Astrocyte of the spinal cord (primary cell): ENCODE results near the gene NDRG3.

Experiments used
- DNase-seq: peaks from one replicate; pipeline ENCODE4 v3.0.0; 2011; ENCODE audit warnings: low read depth, low spot score
- H3K4me3 ChIP-seq: 2 replicates; pipeline ENCODE4 v1.5.1; 2011; ENCODE audit warnings: low read depth, mild to moderate bottlenecking, low read length, moderate library complexity
- in situ Hi-C: cut with HindIII; loops from 2 replicates; pipeline ENCODE4 v1.10.0; 2017; ENCODE audit warnings: low sequenced_read_pairs
- TF ChIP-seq, protein P1 (sequence below): IDR thresholded peaks from 2 replicates; pipeline ENCODE4 v1.5.1; 2012; ENCODE audit warnings: low read depth, mild to moderate bottlenecking, low read length, inconsistent platforms

Gene NDRG3

DNA sequence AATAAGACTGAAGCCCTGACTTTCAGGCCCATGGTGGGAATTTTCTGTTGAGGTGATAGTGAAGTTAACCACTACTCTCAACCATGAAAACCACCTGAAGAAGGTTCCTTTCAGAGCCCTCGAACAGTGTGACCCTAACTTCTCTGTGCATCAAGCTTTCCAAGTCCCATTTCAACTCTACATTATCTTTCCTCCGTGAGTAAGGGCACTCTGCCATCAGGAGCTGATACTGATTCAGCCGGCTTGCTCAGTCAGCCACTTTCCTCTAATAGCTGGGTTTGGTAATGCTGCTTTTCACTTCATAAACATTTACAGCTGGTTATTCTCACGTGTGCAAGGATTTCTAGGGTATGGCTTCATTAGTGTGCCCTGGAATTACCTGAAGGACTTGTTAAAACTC, 89.2 kb downstream of the NDRG3 start:
- DNase-seq, result no peak
- TF ChIP-seq, protein P1, sequence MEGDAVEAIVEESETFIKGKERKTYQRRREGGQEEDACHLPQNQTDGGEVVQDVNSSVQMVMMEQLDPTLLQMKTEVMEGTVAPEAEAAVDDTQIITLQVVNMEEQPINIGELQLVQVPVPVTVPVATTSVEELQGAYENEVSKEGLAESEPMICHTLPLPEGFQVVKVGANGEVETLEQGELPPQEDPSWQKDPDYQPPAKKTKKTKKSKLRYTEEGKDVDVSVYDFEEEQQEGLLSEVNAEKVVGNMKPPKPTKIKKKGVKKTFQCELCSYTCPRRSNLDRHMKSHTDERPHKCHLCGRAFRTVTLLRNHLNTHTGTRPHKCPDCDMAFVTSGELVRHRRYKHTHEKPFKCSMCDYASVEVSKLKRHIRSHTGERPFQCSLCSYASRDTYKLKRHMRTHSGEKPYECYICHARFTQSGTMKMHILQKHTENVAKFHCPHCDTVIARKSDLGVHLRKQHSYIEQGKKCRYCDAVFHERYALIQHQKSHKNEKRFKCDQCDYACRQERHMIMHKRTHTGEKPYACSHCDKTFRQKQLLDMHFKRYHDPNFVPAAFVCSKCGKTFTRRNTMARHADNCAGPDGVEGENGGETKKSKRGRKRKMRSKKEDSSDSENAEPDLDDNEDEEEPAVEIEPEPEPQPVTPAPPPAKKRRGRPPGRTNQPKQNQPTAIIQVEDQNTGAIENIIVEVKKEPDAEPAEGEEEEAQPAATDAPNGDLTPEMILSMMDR, result no peak
- no peak overlapping the region for H3K4me3 ChIP-seq
- in situ Hi-C loops, result no loop called here

DNA sequence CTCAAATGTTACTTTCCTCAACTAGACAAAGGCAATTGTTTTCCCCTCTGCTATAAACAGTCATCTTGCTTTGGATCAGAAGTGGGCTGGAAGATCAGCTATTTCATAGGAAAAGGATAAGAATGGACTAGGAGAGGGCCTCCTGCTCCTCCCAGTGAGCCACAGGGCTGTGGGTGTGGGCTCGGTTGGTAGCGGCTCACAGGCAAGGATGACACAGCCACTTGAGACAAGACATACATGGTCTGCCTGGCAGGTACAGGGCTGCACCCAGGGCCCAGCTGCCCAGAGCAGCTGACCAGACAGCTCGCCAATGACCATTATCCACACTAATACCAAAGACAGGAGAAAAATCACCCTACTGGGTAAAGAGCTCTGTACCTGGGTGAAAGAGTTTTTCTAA, 90.9 kb downstream of the NDRG3 start:
- H3K4me3 ChIP-seq, result no peak overlapping the region
- no peak for DNase-seq
- TF ChIP-seq, protein P1, result no peak
- in situ Hi-C loops, result no loop called here

DNA sequence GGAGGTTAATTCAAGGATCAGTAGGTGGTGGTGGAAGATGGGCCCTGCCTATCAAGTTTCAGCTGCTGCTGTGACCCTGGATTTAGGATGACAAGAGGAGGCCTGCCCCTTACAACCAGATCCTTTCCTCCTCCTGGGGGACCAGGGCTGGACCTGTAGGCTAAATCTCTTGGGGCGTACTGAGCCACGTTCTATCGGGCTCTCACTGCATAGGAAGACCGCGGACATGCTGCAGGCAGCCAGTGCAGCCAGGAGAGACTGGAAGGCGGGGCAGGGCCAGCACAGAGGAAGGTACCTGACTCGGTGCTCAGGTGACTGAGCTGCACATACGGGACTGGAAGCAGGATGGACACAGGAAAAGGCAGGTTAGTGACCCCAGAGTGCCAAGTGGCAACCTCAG, 91.4 kb downstream of the NDRG3 start:
- DNase-seq, result no peak
- TF ChIP-seq, protein P1, result no peak
- in situ Hi-C loops, result no loop called here
- no peak overlapping the region for H3K4me3 ChIP-seq

DNA sequence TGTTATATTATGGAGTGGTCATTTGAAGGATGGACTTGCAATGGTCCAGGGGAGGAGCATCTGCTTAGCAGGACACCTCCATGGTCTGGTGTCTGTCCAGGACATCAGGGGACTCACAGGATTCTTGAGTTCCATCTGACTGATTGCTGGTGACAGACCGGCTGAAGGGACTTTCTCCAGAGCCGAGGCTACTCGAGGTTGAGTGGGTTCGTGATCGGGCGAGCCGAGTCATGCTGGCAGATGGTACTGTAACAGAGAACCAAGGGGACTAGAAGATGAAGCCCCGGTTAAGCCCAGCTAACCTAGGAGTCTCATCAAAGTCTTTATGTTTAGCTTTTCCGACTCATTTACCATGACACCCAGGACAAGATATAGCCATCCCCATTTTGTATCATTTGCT, 92.4 kb downstream of the NDRG3 start:
- no peak overlapping the region for H3K4me3 ChIP-seq
- in situ Hi-C loops, result no loop called here
- no peak for DNase-seq
- TF ChIP-seq, protein P1, result no peak

DNA sequence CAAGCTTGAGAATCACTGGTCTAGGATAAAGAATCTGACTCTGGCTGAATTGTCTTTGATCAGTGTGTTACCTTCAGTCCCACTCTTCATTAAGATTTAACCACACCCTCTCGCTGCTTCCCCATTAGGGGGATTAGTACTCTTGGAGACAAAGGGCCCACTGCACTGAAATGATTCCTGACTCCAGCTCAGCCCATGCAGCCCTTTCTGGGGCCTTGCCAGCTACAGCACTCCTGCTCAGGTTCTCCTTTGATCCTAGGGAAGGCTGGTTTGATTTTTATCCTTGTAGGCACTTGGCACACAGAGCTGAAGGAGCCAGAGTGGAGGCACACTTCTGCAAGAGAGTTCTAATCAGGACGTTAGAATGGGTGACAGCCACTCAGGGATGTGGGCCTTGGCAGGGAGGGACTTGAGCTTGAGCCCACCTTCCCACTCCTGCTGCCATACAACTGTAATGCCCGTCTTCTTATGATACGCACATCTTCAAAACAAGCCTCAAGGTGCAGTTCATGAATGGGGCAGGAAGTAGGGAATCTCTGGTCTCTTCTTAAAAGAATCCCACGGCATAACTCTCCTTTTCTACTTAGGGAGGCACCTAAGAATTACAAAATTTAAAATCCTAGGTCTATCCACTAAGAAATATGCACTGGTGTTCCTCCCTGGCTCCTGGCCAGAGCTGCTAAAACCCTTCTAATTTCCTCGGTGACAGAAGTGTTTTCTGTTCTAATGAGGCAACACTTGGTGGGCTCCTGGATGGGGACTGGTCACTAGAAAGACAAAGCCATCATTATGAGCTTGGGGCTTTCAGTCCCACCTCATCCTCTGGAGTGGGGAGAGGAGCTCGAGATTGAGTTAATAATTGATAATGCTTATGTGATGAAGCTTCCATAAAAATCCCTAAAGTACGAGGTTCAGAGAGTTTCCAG, 98.4 kb downstream of the NDRG3 start:
- TF ChIP-seq, protein P1, result no peak
- in situ Hi-C loops, result no loop called here
- no peak overlapping the region for H3K4me3 ChIP-seq
- no peak for DNase-seq

DNA sequence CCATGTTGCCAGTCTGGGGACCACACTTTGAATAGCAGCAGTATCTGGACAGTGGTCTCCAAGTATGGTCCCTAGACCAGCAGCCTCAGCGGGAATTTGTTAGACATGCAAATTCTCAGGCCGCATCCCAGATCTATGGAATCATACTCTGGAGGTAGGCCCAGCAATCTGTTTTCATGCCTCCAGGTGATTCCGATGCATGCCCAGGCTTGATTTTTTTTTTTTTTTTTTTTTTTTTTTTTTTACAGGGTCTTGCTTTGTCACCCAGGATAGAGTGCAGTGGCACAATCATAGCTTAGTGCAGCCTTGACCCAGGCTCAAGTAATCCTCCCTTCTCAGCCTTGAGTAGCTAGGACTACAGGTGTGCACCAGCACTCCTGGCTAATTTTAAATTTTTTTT, 99.2 kb downstream of the NDRG3 start:
- H3K4me3 ChIP-seq, result no peak overlapping the region
- in situ Hi-C loops, result no loop called here
- TF ChIP-seq, protein P1, result no peak
- DNase-seq, result no peak
